K562 (cell line): Measurements from ENCODE around the gene FASLG. TPM values are rescaled to one million over a fixed set of nuclear protein-coding genes. Genes with fewer than 3 reads are reported as not detected.

Experiments
- ATAC-seq: fragments of 200-7000 bp; cut with Tn5 transposase; 3 replicates; pipeline ENCODE4 v1.9.1; 2020; ENCODE audit warnings: moderate library complexity
- BruUV-seq: library from RNA; stranded (reverse); fragments of 400-500 nt; replicated peaks from 2 replicates; lab custom pipeline; 2021; lab: Mats Ljungman, UMichigan
- CTCF ChIA-PET: fragments of 300-600 bp; formaldehyde crosslinking; extraction: SDS; loops from one replicate; lab custom pipeline; 2021; ENCODE audit warnings: low intra/inter-chr PET ratio; lab: Yijun Ruan, JAX
- POLR2A ChIA-PET: fragments of 300-600, 350-650 bp; sonication (Branson Sonifier 250); formaldehyde crosslinking; extraction: SDS; loops from one replicate; lab custom pipeline; 2021; ENCODE audit warnings: antibody characterized with exemption, inconsistent platforms; lab: Yijun Ruan, JAX
- DNase-seq, 4 experiments: peaks; one replicate each; pipeline versions ENCODE4 v3.0.0 to v3.0.0-alpha.2; 2011 to 2018; ENCODE audit warnings: low spot score in 3 of 4, mixed read lengths in 3 of 4; ENCODE audit errors: extremely low read depth in 1 of 4
- FAIRE-seq: peaks from 2 replicates; lab custom pipeline; 2011; peaks lifted over from hg19 to GRCh38; lab: Jason Lieb, UNC
- H2AFZ ChIP-seq: 2 replicates; pipeline ENCODE4 v1.6.0; 2011; ENCODE audit warnings: low read depth, low read length, control low read depth, inconsistent platforms
- H3K27ac ChIP-seq: fragments of 200-600 bp; 3 replicates; pipeline ENCODE4 v1.8.0; 2011; ENCODE audit warnings: low read depth, mild to moderate bottlenecking, control low read depth, inconsistent platforms, low read length, moderate library complexity, mixed read lengths; ENCODE audit errors: extremely low read depth
- H3K27me3 ChIP-seq, 2 experiments: fragments of 300-600 bp in 1 of 2; 2 replicates in 1 of 2; 3 replicates in 1 of 2; pipeline versions ENCODE4 v1.6.0 to v1.8.0; 2011; ENCODE audit warnings: inconsistent platforms in 2 of 2, low read length in 2 of 2, mild to moderate bottlenecking in 1 of 2, mixed read lengths in 1 of 2, moderate library complexity in 1 of 2; ENCODE audit not compliant: control insufficient read depth in 2 of 2, insufficient read depth in 2 of 2
- H3K36me3 ChIP-seq: fragments of 300-600 bp; 3 replicates; pipeline ENCODE4 v1.8.0; 2011; ENCODE audit warnings: mild to moderate bottlenecking, low read length, inconsistent platforms; ENCODE audit not compliant: control insufficient read depth, insufficient read depth
- H3K4me1 ChIP-seq, 2 experiments: fragments of 200-600 bp in 1 of 2; replicated peaks in 1 of 2; 2 replicates in 1 of 2; 3 replicates in 1 of 2; pipeline versions ENCODE4 v1.5.1 to v1.8.0; 2011; ENCODE audit warnings: inconsistent platforms in 2 of 2, low read length in 2 of 2, mild to moderate bottlenecking in 1 of 2, mixed read lengths in 1 of 2, moderate library complexity in 1 of 2; ENCODE audit not compliant: control insufficient read depth in 2 of 2, insufficient read depth in 2 of 2
- H3K4me2 ChIP-seq: 2 replicates; pipeline ENCODE4 v1.6.1; 2011; ENCODE audit warnings: low read length, control low read depth, inconsistent platforms, mixed read lengths; ENCODE audit not compliant: insufficient read depth
- H3K4me3 ChIP-seq: fragments of 200-600 bp; sonication (generic), shearing (Covaris generic); 2 replicates; pipeline ENCODE4 v1.5.1; 2016; ENCODE audit warnings: control low read depth, inconsistent platforms
- H3K79me2 ChIP-seq: fragments of 200-600 bp; 3 replicates; pipeline ENCODE4 v1.8.0; 2011; ENCODE audit warnings: low read length, inconsistent platforms; ENCODE audit not compliant: control insufficient read depth, insufficient read depth
- H3K9ac ChIP-seq, 2 experiments: 2 replicates each; pipeline versions ENCODE4 v1.6.0 to v1.6.1; 2011; ENCODE audit warnings: low read depth in 2 of 2, low read length in 2 of 2, control low read depth in 1 of 2, inconsistent platforms in 1 of 2, mild to moderate bottlenecking in 1 of 2, mixed read lengths in 1 of 2; ENCODE audit not compliant: insufficient read depth in 1 of 2
- H3K9me1 ChIP-seq: one replicate; pipeline ENCODE4 v1.6.0; 2011; ENCODE audit warnings: inconsistent platforms, mild to moderate bottlenecking, low read length, moderate library complexity; ENCODE audit not compliant: control insufficient read depth, insufficient read depth
- H3K9me3 ChIP-seq: replicated peaks from 2 replicates; pipeline ENCODE4 v1.5.1; 2011; ENCODE audit warnings: low read depth, low read length, inconsistent platforms; ENCODE audit not compliant: control insufficient read depth, insufficient read depth
- H4K20me1 ChIP-seq: replicated peaks from 2 replicates; pipeline ENCODE4 v1.6.1; 2011; ENCODE audit warnings: low read length, inconsistent platforms, mixed read lengths; ENCODE audit not compliant: control insufficient read depth, insufficient read depth
- CEBPB ChIP-seq: fragments of 450-650 bp; IDR thresholded peaks from 2 replicates; pipeline ENCODE4 v1.6.1; 2016; ENCODE audit warnings: missing genetic modification characterization, missing compliant biosample characterization
- FOSL1 ChIP-seq: fragments of 200-800 bp; sonication (Bioruptor generic); conservative IDR thresholded peaks from 2 replicates; pipeline ENCODE4 v1.6.1; 2016; ENCODE audit warnings: missing genetic modification characterization, missing compliant biosample characterization
- ZNF354B ChIP-seq: fragments of 250-450 bp; sonication (Bioruptor Pico); IDR thresholded peaks from 2 replicates; pipeline ENCODE4 v1.4.0; 2020
- WGBS: fragments of 100-300 bp; shearing (Covaris generic); methylation state at CpG from one replicate; pipeline ENCODE4 v1.1.6; 2016; ENCODE audit warnings: low coverage, mixed read lengths; ENCODE audit not compliant: insufficient coverage; ENCODE audit errors: missing lambda C conversion rate; 5-methylcytosine and 5-hydroxymethylcytosine counted together
- in situ Hi-C: fragments of 300-500 bp; cut with MboI; formaldehyde crosslinking; loops from 4 replicates; pipeline ENCODE4 v1.15.0; 2018; ENCODE audit warnings: inconsistent platforms, mixed read lengths
- intact Hi-C: fragments of 100-400 bp; cut with micrococcal nuclease; formaldehyde crosslinking; loops from 2 replicates; pipeline ENCODE4 v1.14.2; 2022
- polyA plus RNA-seq, 8 experiments: library from polyadenylated mRNA; depleted of rRNA in 4 of 8; stranded (reverse) in 5 of 8; unstranded in 3 of 8; fragments of >200 nt; fragmentation: Nextera tagmentation in 2 of 8; fragmentation: Illumina TruSeq in 1 of 8; extraction: Ambion mirVana in 2 of 8; extraction: Trizol in 1 of 8; gene quantifications; 2 replicates each; pipeline versions ENCODE4 v1.2.1 to v1.2.3, GENCODE V29; 2011 to 2014; ENCODE audit warnings: inconsistent platforms in 1 of 8, missing spikeins in 1 of 8
- total RNA-seq, 7 experiments: library from RNA; depleted of rRNA in 6 of 7; stranded (reverse); fragments of >200 nt in 6 of 7; fragmentation: Illumina TruSeq in 2 of 7; extraction: Trizol in 2 of 7; gene quantifications; 2 replicates each; pipeline versions ENCODE4 v1.2.1 to v1.2.3, GENCODE V29; 2011 to 2021; ENCODE audit warnings: low replicate concordance in 1 of 7
- TF ChIP-seq, protein P1 (sequence below): sonication (generic); formaldehyde crosslinking; IDR thresholded peaks from 2 replicates; pipeline ENCODE4 v1.5.0; 2020; ENCODE audit warnings: missing genetic modification reagents
- TF ChIP-seq, protein P2 (sequence below), 2 experiments: fragments of 450-650 bp; IDR thresholded peaks; 2 replicates each; pipeline ENCODE4 v1.6.1; 2016

The FASLG gene
- total and polyA plus RNA-seq, 9 of the 15 experiments (the other 6 are each of a cell fraction or from before 2014, with no cell fraction given) = not detected

DNA sequence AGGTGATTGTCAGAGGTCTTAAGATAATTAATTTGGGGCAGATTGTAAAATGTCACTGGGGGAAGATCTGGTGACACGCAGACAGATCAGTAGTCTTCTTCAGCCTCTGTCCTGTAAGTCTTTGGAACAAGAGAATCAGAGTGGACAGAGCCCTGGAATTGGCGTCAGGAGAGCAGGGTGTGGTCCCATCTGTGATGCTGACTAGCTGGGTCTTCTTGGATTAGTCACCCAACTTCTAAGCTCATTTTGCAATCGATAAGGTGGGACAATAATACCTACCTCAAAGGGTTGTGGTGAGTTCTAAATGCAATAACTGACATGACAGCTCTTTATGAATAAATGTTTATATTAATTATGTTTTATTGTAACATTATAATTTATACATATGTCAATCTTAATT, 4.8 kb downstream of the FASLG start:
- no peak overlapping the region for H3K4me2 ChIP-seq
- H3K36me3 ChIP-seq = no peaks in the 10 kb centered on the region
- POLR2A ChIA-PET = interaction anchor here (1.6 kb wide), 1 partner anchor 11 kb away, joined by 5 read pairs; no protein-coding TSS in a partner anchor
- H3K27ac ChIP-seq = no peak overlapping the region
- TF ChIP-seq FOSL1 = peak; percentile 63
- no peak for TF ChIP-seq ZNF354B (CRISPR knock-in tag)
- TF ChIP-seq, all 486 proteins: peak for 1
- intact Hi-C loops = loop anchor here (2.0 kb wide), 1 partner anchor 55 kb away; no protein-coding TSS in a partner anchor
- H3K4me1 ChIP-seq = peaks cover under 1 to 12% of the 10 kb centered on the region in 2 experiments; a peak in 2 of 5 replicates
- CTCF ChIA-PET = no interaction called here
- DNase-seq (peak in 1 of 4 experiments; percentile 28), ATAC-seq (no peak; the same call in 2 of the 3 replicates), FAIRE-seq (peak; percentile 29)
- no TSS peak for BruUV-seq
- WGBS = 22% methylated on average over 3 of the region's 3 CpGs
- H3K9me3 ChIP-seq = no peaks in the 10 kb centered on the region
- H3K9me1 ChIP-seq = no peaks in the 10 kb centered on the region
- H4K20me1 ChIP-seq = no peaks in the 10 kb centered on the region
- H3K27me3 ChIP-seq = no peaks in the 10 kb centered on the region
- no peak overlapping the region for H3K9ac ChIP-seq
- H3K4me3 ChIP-seq = no peak overlapping the region
- H3K79me2 ChIP-seq = no peaks in the 10 kb centered on the region
- no peak overlapping the region for H2AFZ ChIP-seq
- in situ Hi-C loops = no loop called here

DNA sequence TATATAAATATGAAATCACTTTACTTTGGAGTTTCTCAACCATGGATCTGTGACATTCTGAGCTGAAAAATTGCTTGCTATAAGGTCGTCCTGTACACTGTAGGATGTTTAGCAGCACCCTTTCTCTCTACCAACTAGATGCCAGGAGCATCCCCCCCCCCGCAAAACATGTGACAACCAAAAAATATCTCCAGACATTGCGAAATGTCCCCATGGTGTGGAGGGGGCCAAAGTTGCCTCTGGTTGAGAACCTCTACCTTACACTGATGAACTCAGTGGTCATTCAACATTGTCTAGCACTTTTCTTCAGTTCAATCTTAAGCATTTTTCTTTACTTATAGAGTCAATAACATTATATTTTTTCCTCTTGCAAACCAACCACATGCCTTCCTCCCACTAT, 9.2 kb downstream of the FASLG start:
- Histone ChIP-seq H2AFZ (no peak overlapping the region), H3K27ac (no peak overlapping the region), H3K36me3 (no peaks in the 10 kb centered on the region), H3K4me3 (no peak overlapping the region), H3K9me1 (no peaks in the 10 kb centered on the region), H3K4me2 (no peak overlapping the region), H3K9me3 (no peaks in the 10 kb centered on the region), H3K79me2 (no peaks in the 10 kb centered on the region), H3K9ac (no peak overlapping the region), H3K4me1 (peaks cover 0 to 5% of the 10 kb centered on the region in 2 experiments; a peak in 1 of 5 replicates), H3K27me3 (no peaks in the 10 kb centered on the region), H4K20me1 (no peaks in the 10 kb centered on the region)
- FAIRE-seq = no peak
- TF ChIP-seq, protein P1, sequence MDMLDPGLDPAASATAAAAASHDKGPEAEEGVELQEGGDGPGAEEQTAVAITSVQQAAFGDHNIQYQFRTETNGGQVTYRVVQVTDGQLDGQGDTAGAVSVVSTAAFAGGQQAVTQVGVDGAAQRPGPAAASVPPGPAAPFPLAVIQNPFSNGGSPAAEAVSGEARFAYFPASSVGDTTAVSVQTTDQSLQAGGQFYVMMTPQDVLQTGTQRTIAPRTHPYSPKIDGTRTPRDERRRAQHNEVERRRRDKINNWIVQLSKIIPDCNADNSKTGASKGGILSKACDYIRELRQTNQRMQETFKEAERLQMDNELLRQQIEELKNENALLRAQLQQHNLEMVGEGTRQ (CRISPR knock-in tag) = no peak
- TF ChIP-seq, protein P2, sequence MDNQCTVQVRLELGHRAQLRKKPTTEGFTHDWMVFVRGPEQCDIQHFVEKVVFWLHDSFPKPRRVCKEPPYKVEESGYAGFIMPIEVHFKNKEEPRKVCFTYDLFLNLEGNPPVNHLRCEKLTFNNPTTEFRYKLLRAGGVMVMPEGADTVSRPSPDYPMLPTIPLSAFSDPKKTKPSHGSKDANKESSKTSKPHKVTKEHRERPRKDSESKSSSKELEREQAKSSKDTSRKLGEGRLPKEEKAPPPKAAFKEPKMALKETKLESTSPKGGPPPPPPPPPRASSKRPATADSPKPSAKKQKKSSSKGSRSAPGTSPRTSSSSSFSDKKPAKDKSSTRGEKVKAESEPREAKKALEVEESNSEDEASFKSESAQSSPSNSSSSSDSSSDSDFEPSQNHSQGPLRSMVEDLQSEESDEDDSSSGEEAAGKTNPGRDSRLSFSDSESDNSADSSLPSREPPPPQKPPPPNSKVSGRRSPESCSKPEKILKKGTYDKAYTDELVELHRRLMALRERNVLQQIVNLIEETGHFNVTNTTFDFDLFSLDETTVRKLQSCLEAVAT (IDR thresholded peaks at IDR 0.05) = no peak
- peak; percentile 64 for TF ChIP-seq CEBPB
- 8% methylated on average over 3 of the region's 3 CpGs for WGBS
- BruUV-seq = no TSS peak
- ChIA-PET POLR2A (no interaction called here), CTCF (no interaction called here)
- intact Hi-C loops (no loop called here), in situ Hi-C loops (no loop called here)
- no peak for DNase-seq
- no peak for ATAC-seq
